HUDEP-2 (cell line): ENCODE data around the gene RINL.
A peak's percentile ranks its signal among the peaks of the same experiment; 100 is the strongest.
"Not testable (repeated sequence)": the region's sequence is repeated elsewhere in the genome, so short reads cannot be mapped to it uniquely, and the experiment has no call there.

Experiments used
- DNase-seq, 76 experiments: peaks; one replicate each; lab custom pipeline; 2025; ENCODE audit not compliant: unreplicated experiment in 76 of 76; lab: John Stamatoyannopoulos, UW

The RINL gene

DNA sequence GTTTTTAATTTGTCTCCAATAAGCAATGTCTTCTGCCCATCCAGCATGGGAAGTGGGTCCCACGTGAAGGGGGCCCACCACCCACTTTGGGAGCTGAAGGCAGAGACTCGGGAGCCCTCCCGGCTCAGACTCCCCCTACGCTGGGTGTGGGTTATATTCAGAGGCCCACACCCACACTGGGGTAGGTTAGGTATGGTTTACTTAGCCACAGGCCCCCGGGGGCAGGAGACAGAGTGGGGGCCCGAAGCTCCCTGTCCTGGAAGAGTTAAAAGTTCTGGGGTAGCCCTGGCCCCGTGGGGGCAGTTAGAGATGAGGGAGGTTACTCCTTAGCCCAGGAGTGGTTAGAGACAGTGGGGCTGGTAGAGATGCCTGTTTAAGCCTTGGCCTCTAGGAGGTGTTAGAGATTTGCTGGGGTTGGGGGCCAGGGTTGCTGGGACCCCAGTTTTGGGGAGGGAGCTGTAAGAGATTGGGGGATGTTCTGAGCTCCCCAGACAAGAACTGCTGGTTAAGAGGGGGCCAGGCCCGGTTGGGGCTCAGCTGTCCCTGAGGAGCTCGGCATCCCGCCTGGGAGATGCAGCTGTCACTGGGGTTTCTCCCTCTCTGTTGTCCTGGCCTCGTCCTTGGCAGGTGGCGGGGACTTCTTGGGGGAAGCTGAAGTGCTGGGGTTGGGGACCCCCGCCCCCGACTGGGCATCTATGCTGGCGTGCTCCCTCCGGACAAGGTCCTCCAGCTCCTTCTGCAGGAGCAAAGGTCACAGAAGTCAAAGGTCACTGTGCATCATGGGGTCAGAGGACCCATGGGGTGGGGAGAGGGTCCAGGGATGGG is 712 bp upstream of the RINL start:
- peak in 3 of 76 experiments; percentile 11 to 49 (median 32) for DNase-seq

DNA sequence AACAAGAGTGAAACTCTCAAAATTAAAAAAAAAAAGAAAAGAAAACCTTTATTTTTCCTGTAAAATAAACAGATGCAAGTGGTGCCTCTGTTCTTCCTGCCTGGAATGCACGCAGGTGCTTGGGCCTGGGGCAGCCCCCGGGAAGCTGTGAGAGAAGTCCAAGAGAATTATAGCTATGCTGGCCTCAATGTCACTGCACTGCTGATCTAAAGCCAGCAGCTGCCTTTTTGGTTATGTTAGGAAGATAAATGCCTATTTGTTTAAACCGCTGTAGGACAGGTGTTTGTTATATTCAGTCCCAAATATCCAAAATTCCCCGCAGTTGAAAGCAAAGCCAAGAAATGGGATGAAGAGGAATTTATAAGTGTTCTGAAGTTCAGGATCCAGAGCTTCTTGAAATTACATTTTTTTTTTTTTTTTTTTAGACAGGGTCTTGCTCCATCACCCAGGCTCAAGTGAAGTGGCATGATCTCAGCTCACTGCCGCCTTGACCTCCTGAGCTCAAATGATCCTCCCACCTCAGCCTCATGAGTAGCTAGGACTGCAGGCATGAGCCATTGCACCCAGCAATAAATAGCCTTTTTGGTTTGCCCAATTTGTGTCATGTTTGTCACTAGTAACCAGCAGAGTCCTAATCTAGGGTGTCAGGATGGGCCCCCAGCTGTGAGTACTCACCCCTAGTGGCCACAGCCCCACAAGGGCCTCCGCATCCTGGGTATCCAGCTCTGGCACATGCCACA is 2.2 kb downstream of the RINL start:
- DNase-seq = no peak

DNA sequence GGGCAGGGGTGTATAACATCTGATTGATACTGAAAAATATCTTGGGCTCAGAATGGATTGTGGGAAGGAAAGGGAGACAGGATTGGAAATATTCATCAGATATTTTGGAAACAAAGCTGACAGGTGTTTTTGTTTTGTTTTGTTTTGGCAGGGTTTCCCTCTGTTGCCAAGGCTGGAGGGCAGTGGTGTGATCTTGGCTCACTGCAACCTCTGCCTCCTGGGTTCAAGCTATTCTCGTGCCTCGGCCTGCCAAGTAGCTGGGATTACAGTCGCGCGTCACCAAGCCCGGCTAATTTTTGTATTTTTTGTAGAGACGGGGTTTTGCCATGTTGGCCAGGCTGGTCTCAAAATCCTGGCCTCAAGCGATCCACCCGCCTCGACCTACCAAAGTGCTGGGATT is 4.7 kb downstream of the RINL start:
- not testable (repeated sequence) for DNase-seq

DNA sequence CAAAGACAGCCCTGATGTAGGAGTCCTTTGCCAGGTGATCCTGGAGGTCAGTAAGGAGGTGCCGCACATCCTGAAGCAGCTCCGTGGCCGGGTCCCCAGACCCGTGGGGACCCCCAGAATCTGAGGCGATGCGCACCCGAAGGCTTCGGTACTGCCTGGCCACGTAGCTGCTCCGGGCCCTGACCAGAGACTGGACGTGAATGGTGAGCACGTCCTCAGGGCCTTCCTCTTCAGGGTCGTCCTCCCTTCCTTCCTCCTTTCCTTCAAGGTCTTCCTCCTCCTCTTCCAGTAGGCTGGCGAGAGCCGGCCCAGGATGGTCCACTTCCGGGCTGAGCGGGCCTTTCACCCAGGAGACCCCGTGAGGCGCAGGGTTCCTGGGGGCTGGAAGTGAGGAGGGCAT is 7.5 kb downstream of the RINL start:
- DNase-seq = no peak

DNA sequence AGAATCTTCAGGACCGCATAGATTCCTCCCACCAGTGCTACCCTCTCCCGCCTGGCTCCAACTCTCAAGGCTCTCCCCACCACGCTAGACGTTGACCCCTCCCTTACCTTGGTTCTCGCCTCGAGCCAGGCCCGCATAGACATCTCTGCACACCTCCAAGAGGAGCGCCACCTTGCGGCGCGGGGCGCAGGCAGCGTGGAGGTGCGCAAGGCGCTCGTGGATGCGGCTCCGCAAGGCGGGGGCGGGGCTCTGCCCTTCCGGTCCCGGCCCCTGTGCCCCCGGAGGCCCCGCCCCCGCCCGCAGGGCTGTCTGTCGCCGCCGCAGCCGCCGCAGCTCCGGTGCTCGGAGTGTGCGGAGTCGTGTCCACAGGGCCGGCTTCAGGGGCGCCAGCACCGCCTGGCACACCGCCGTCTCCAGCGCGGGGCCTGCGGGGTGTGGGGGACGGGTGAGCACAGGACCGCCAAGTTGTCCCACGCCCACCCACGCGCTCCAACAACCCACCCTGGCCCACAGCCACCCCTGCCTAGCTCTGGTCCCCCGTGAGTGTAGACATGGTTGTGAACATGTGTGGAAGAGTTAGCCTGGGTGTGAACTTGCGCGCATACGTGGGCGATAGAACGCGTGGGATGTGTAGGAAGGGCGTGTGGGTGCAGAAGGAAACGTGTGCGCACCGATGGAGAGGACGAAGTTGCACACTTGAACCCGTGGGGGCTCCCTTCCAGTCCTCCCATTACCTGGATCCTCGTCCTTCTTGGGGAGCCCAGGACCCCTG is 8.1 kb downstream of the RINL start:
- DNase-seq = peak in 74 of 76 experiments; percentile 58 to 98 (median 93)

DNA sequence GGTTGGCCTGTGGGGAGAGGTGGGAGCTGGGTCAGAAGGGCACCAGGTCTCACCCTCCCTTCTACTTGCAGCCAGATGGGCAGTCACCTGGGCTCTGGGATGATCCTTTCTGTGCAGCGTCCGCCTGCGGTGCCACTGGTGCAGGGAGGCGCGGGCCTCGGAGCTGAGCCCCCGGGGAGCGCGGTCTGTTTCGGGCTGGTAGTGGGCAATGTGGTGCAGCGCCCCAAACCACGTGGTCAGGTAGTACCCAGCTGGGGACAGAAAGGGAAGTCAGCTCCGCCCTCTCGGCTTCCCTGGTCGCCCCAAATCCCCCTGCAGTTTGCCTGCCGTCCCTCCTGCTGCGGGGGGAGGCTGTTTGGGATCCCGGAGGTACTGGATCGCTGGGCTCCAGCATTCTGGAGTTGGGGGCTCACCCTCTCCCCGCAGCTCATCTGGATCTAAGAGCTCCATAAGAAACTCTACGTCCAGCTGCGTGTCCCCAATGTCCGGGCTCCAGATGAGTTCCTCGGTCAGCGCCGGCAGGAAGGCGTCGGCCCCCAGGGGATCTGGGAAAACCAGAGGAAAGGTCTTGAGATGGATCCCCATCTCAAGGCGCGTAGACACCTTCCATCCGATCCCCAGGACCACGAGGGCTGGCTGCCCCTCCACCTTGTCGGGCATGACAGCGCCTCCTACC is 8.8 kb downstream of the RINL start:
- peak in 50 of 76 experiments; percentile 17 to 66 (median 41) for DNase-seq

DNA sequence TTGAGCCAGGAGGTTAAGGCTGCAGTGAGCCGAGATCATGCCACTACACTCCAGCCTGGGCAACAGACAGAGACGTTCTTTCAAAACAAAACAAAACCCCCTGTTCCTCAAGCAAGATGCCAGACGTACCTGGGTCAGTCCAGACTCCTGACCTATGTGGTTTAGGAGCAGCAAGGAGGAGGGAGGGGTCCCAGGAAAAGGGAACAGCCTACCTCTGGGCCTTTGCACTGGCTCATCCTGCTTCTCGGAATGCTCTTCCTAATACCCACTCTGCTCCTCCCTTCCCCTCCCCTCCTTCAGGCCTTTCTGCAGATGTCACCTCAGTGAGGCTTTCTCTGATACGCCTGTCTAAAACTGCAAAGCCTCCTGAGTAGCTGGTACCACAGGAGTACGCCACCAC is 9.5 kb downstream of the RINL start:
- DNase-seq = peak in 4 of 76 experiments; percentile 19 to 39 (median 30)

DNA sequence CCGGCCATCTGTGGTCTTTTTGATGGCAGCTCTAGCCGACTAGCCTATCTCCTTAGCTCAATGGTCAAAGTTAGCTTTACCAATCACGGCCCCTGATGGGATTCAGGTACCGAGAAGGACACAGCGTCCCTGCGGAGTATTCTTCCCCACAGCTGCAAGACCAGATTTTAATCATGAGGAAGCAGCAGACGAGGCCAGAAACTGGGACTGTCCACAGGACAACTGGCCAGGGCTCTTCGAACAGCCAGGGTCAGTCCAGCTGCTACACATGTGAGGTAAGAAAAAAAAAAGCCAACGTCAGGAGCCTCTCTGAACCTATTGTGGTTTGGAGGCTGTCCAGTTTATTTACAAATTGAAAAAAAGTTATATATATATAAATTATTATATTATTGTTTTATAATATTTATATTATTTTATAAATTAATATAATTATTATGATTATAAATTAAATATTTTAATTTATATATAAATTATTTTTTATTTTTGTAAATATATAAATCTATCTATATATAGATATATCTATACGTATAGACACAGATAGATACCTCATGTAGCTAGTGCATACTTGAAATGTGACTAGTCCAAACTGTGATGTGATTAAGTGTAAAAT is 10.8 kb downstream of the RINL start:
- DNase-seq = no peak

DNA sequence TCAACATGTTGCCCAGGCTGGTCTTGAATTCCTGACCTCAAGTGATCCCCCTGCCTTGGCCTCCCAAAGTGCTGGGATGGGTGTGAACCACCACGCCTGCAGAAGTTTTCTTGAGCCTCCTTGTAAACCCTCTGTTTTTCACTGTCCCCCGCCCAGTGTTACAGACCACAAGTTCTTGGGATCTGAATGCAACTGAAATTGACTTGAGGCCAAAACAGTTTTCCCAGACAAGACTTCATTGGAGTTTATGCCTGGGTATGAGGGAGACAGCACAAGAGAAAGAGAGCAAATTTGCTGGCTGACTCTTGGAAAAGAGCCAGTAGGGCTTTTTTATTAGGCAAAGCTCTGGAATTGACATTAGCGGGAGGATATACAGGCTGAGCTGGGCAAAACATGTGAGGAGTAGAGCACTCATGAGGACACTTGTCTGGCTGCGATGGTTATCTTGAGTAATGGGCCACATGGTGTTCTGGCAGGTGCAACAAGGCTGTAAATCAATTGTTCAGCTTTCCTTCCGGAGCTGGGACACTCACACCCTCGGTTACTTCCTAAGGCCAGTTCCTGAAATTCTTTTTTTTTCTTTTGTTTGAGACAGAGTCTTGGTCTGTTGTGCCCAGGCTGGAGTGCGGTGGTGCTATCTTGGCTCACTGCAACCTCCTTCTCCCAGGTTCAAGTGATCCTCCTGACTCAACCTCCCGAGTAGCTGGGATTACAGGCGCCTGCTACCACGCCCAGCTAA is 15.6 kb downstream of the RINL start:
- peak in 44 of 76 experiments; percentile 15 to 69 (median 44) for DNase-seq

DNA sequence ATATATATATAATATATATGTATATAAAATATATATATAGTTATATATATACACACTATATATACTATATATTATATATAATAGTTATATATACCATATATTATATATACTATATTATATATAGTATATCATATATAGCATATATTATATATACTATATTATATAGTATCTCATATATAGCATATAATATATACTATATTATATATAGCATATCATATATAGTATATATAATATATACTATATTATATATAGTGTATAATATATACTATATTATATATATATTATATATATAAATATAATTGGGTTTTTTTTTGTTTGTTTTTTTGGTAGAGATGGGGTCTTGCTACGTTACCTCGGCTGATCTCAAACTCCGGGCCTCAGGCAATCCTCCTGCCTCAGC is 16.7 kb downstream of the RINL start:
- DNase-seq = no peak

DNA sequence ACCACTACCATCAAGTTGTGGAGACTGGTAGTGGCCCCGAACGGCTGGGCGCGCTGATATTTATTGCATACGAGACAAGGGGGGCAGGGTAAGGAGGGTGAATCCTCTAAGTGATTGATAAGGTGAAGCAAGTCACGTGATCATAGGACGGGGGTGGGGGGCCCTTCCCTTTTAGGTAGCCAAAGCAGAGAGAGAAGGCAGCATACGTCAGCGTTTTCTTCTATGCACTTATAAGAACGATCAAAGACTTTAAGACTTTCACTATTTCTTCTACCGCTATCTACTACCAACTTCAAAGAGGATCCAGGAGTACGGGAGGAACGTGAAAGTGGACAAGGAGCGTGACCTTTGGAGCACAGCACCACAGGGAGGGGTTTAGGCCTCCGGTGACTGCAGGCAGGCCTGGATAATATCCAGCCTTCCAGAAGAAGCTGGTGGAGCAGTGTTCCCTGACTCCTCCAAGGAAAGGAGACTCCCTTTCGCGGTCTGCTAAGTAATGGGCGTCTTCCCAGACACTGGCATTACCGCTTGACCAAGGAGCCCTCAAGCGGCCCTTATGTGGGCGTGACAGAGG is 18.4 kb downstream of the RINL start:
- not testable (repeated sequence) for DNase-seq

DNA sequence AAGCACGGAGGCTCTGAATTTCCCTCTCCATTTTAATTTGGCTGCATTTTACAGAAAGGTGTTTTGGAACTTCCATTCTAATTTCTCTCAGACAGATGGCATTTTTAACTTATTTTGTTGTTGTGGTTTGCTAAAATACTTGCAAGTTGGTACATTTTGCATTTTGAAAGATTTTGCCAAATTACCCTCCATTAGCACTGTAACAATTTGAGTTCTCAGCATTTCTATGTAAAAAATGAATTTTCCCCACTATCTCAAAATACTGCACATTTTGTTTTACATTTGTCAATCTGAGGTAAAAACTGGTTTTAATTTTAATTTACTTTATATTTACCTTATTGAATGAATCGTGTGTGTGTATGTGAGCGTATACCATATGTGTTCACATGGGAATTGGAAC is 21.3 kb downstream of the RINL start:
- DNase-seq = no peak

DNA sequence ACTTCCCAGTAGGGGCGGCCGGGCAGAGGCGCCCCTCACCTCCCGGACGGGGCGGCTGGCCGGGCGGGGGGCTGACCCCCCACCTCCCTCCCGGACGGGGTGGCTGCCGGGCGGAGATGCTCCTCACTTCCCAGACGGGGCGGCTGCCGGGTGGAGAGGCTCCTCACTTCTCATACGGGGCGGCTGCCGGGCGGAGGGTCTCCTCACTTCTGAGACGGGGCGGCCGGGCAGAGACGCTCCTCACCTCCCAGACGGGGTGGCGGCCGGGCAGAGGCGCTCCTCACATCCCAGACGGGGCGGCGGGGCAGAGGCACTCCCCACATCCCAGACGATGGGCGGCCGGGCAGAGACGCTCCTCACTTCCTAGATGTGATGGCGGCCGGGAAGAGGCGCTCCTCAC is 22.3 kb downstream of the RINL start:
- not testable (repeated sequence) for DNase-seq

DNA sequence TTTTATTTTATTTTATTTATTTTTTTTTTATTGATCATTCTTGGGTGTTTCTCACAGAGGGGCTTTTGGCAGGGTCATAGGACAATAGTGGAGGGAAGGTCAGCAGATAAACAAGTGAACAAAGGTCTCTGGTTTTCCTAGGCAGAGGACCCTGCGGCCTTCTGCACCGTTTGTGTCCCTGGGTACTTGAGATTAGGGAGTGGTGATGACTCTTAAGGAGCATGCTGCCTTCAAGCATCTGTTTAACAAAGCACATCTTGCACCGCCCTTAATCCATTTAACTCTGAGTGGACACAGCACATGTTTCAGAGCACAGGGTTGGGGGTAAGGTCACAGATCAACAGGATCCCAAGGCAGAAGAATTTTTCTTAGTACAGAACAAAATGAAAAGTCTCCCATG is 23.1 kb downstream of the RINL start:
- DNase-seq = peak in 34 of 76 experiments; percentile 15 to 67 (median 36)

DNA sequence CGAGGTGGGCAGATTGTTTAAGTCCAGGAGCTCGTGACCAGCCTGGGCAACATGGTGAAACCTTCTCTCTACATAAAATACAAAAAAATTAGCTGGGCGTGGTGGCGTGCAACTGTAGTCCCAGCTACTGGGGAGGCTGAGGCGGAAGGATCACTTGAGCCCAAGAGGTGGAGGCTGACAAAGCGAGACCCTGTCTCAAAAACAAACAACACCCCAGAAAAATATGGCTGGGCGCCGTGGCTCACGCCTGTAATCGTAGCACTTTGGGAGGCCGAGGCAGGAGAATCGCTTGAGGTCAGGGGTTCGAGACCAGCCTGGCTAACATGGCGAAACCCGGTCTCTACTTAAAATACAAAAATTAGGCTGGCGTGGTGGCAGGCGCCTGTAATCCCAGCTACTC is 24.9 kb downstream of the RINL start:
- no peak for DNase-seq

DNA sequence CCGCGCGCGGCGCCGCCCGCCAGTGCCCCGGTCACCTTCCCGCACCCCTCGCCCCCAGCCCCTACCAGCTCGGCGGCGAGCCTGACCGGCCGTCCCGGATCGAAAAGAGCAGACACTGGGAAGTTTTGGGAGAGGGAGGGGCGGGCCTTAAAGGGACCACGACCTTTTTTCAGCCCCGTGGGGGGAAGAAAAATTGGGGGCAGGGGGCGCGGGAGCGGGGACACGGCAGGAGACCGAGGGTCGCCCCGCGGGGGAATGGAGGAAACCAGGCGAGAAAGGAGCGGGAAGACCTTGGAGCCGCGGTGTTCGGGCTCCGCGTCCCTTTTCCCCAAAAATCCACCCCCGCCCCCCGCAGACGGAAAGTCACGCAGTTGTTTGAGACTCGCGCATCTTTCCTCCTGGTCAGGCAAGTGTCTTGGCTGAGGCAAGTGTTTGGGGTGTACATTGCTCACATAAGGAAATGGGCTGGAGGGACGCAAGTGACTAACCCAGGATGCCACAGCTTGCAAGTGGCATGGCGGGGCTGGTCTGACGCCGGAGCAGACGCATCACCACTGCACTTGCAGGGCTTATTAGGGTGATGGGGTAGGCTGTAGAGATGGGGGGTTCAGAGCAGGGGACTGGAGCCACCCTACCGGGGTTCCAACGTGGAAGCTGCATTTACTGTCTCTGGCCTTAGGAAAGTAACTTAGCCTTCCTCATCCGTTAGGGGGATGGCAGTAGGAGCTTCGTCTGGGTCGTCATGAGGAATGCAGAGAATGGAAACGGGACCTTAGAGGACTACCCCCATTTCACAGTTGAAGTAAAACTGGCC is 25.6 kb downstream of the RINL start:
- DNase-seq = peak in 48 of 76 experiments; percentile 23 to 81 (median 42)

DNA sequence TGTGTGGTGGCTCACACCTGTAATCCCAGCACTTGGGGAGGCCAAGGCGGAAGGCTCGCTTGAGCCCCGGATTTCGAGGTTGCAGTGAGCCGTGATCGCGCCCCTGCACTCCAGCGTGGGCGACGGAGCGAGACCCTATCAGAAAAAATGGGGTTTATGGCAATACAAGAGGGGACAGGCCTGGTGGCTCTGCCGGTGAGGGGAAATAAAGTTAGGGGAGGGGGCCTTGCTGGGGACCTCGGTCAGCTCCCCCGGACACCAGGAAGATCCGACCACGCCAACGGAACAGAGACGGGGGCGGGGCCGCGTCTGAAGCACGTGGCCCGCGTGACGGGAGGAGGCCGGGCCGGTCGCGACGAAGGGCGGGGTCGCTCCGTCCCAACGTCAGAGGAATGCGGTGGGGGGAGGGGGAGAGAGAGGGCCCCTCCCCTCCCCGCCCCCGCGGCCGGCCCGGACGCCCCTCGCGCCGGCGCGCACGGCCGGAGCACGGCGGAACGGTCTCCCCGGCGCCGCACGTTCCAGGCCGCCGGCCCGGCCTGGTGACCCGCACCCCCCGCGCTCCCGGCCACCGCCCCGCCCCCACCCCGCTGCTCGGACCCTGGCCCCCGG is 26.3 kb downstream of the RINL start:
- peak in 75 of 76 experiments; percentile 42 to 98 (median 91) for DNase-seq
